HG03103 (cell line): ENCODE measurements around the gene XYLT1.
A peak's percentile ranks its signal among the peaks of the same experiment; 100 is the strongest.

Source experiments
- ATAC-seq: cut with Tn5 transposase; IDR thresholded peaks from one replicate; pipeline ENCODE4 v1.9.1; 2021; ENCODE audit warnings: low read depth; ENCODE audit not compliant: unreplicated experiment

The XYLT1 gene

DNA sequence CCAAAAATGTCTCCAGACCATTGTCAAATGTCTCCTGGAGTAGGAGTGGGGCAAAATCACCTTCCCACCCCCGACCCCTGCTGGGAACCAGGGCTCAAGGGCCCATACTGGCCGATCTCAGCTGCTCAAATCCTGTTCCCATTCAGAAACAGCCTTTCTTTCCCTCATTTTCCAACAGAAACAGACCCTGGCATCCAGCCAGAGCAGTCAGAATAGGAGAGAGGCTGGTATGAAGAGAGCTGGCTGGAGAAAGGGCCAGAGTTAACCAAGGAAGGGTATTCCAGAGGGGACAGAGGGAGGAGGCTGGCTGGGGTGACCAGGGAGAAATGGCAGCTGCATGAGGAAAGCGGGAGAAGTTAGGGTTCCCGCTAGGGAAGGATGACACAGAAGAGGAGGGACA lies 199.1 kb downstream of the XYLT1 start:
- ATAC-seq = no peak

GRCh38 chr16:17270683-17271109 lies 200.1 kb downstream of the XYLT1 start:
- no peak for ATAC-seq

- no peak for ATAC-seq
Observed at GRCh38 chr16:17270111-17270510, 200.6 kb downstream of the XYLT1 start.

- ATAC-seq = no peak
Observed at GRCh38 chr16:17269439-17269838, 201.3 kb downstream of the XYLT1 start.

DNA sequence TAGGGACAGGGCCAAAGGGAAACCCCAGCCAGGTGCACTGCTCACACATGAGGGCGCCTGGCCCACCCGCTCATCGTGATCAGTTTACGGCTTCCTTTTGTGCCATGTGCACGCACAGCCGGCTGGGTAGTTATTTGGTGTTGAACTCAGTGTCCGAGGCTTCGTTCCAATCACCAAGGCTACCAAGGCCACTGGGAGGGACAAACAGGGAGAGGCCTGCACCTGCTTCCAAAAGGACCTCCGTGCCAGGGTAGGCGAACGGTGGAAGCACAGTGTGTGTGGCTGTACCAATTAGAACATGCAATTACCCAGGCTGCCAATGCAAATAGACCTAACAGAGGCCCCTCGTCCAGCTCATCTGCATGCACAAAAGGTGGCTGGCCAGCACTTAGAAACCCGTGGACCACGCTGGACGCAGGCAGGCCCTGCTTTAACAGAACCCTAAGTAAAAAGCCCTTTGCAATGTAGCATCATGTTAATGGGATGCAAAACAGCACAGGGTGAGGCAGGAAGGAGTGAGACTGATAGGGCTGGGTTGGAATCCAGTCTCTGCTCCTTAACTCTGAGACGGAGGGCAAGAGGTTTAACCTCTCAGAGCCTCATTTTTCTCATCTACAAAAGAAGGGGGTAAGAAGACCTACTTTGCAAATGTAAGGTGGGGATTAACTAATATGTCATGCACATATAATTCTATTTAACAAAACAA lies 204.0 kb downstream of the XYLT1 start:
- no peak for ATAC-seq

DNA sequence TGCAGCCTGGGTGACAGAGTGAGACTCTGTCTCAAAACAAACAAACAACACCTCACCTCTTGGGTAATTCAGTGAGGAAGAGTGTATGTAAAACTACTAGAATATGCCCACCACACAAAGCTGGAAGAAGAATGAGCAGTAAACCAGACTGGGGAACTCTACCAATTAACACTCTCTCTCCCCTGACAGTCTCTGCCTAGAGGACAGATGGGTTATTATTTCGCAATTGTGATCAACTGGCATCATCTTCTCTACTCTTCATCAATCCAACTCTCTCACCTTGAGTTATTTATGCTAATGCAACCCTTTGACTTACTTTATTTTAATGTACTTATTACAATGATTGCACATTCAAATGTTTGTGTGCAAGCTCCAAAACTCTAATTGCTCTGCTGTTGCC lies 205.6 kb downstream of the XYLT1 start:
- no peak for ATAC-seq

DNA sequence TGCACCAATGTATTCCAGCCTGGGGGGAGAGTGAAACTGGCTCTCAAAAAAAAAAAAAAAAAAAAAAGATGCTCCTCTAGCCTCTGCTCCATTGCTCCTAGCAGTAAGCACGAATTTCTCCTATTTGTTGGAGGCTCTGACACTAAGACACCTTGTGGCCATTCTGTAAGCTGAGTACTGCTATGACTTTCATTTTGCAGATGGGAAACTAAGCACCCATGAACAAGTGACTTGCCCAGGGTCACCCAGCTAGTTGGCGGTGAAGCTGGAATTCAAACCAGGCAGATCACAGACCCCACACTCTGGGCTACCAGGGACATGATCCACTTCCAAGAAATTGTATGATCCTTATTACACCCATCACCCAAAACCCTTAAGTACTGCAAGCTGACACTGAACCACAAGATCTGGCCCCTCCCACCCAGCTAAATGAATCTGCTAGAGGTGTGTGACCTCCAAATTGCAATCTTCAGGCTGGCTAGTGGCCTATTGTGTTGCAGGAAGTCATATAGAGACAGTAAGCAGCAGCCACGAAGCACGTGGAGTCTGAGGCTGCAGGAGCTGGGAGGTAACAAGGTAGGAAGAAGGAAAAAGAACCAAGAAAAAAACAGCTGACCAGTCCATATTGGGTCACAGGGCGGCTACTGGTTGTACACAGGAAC lies 209.4 kb downstream of the XYLT1 start:
- ATAC-seq = no peak

- ATAC-seq = no peak
Observed at GRCh38 chr16:17260276-17260849, 210.4 kb downstream of the XYLT1 start.

- ATAC-seq = no peak
Observed at GRCh38 chr16:17259751-17260270, 210.9 kb downstream of the XYLT1 start.

DNA sequence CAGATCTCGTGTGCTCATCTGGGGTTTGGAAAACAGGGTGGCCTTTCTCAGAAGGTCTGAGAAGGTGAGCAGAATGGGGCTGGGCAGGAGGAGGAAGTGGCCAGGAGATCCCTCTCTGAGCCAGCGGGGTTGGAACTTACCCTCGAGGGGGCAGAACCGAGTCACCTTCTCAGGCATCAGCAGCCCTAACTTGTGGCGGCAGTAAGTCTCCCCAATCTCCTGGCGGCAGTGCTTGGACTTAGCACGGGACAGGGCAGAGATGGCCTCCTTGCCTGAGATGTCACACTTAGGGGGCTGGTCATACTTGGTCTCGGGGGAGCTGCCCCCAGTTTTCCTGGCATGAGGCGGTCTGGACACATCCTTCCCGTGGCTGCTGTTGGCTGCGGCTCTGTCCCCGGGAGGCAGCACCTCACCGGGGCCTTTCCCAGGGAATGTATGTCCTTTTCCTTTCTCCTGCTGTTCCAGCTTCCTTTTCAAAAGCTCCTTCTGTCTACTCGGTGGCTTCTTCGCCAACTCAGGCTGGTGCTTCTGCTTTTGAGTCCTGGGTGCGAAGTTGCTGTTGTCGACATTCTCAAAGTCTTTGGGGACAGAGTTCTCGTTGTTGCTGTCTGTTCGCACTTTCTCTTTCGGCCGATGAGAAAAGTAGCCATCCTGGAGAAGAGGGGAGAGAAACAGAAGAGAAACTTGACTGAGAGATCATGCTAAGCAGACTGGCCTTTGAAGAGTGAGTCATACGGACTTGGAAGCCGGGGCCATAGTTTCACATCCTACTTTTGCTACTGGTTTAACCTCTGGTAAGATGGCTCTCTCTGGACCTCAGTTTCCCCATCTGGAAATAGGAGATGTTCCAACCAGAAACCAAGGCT lies 211.7 kb downstream of the XYLT1 start:
- peak; percentile 68 for ATAC-seq

DNA sequence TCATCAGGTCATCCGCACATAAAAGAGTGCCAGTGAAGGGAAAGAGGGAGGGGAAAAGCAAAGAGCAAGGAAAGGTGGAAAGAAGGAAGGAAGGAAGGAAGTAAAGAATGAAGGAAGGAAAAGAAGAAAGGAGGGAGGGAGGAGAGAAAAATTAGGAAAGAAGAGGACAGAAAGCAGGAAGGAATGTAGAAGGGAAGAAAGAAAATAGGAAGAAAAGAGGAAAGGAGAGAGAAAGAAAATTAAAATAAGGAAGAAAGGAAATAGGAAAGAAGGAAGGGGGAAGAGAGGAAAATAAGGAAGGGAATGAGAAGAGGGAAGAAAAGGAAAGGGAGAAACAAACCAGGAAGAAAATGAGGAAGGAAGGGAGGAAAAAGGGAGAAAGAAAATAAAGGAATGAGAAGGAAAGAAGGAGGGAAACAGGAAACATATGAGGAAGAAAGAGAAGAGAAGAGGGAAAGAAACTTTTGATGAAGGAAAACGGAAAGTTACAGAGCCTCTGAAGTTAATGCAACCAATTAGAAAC lies 212.6 kb downstream of the XYLT1 start:
- no peak for ATAC-seq

GRCh38 chr16:17257426-17258023 lies 213.2 kb downstream of the XYLT1 start:
- ATAC-seq = no peak

DNA sequence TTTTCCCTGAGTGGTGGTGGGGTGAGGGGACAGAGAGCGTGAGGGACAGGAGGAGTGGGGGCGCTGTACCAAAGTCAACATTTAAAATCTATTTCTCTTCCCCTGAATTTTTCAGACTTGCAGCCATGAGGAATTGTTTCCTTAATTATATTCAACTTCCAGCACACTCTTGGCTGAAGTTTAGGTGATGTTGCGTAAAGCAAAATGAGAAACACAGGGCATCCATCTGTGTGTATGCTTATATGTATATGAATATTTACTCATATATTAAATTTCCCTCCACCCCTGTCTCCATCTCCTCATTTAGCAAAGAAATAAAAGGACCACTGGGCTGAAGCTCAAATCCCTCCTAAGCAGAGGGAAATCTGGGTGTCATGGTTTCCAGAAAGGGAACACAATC lies 218.1 kb downstream of the XYLT1 start:
- ATAC-seq = no peak

GRCh38 chr16:17252064-17252463 lies 218.7 kb downstream of the XYLT1 start:
- no peak for ATAC-seq

DNA sequence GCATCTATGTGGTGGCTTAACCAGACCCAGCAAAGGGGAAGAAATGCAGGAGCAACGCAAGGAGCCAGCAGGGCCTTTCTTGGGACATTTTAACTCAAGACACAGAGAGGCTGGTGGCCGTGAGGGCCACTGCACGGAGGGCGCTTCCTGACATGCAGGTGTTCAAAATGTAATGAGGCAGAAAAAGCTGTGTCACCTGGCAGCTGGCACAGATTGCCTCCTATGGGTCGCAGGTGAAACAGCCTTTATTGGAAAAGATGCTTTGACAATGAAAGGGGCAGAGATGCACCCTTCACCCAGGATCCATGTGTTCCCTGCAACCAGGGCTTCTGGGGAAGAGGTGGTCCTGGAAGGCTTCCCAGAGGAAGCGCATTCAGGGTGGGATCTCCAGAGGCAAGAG lies 219.3 kb downstream of the XYLT1 start:
- ATAC-seq = no peak

- no peak for ATAC-seq
Observed at GRCh38 chr16:17246974-17247732, 223.6 kb downstream of the XYLT1 start.

DNA sequence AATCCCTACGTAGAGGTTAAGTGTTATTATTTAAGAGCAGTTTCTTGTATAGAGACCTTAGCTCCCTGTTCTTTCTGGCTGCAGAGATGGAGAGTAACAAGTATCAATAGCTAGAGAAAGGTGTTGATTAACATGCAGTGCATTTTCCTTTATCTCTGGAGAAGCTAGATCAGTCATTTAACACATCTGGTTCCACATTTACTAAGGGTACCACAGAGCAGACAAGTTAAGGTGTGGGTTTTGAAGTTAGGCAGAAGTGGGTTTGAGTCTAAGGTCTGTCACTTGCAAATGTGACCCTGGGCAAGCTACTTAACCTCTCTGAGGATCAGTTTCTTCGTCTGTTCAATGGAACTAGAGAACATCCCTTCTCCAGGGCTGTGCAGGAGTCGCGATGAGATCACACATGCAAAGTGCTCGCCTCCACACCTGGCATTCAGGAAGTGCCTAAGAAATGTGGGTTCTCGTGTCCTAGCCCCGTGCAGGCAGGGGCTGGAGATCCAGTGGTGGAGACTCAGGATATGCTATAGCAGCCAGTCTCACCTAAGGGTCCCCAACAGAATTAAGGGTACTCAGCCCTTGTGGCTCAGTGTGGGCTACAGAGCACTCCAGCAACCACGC lies 224.4 kb downstream of the XYLT1 start:
- no peak for ATAC-seq

GRCh38 chr16:17245776-17246175 lies 225.0 kb downstream of the XYLT1 start:
- no peak for ATAC-seq
